Thyroid gland (tissue), 4 donors: ENCODE results near the gene PARD3.

ENCODE experiments used
- POLR2A ChIP-seq, 2 donors: fragments of 450-650 bp; IDR thresholded peaks; one replicate each; pipeline ENCODE4 v1.6.1; 2017; ENCODE audit warnings: antibody characterized with exemption in 2 of 2, mild to moderate bottlenecking in 2 of 2, moderate library complexity in 1 of 2
- TF ChIP-seq, protein P1 (sequence below), 6 experiments: fragments of 200-600 bp in 3 of 6; fragments of 450-650 bp in 3 of 6; sonication (generic) in 3 of 6; IDR thresholded peaks; one replicate each; pipeline ENCODE4 v1.5.1; 2016 to 2019; ENCODE audit warnings: antibody characterized with exemption in 6 of 6, mild to moderate bottlenecking in 2 of 6, inconsistent platforms in 1 of 6, moderate library complexity in 1 of 6

DNA sequence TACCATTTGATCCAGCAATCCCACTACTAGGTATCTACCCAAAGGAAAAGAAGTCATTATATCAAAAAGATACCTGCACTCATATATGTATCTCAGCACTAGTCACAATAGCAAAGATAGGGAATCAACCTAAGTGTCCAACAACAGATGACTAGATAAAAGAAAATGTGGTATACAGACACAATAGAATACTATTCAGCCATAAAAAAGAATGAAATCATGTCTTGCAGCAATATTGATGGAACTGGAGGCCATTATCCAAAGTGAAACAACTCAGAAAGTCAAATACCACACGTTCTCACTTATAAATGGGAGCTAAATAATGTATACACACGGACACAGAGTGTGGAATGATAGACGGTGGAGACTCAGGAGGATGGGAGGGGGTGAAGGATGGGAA, 146.0 kb downstream of the PARD3 start:
- TF ChIP-seq, protein P1, sequence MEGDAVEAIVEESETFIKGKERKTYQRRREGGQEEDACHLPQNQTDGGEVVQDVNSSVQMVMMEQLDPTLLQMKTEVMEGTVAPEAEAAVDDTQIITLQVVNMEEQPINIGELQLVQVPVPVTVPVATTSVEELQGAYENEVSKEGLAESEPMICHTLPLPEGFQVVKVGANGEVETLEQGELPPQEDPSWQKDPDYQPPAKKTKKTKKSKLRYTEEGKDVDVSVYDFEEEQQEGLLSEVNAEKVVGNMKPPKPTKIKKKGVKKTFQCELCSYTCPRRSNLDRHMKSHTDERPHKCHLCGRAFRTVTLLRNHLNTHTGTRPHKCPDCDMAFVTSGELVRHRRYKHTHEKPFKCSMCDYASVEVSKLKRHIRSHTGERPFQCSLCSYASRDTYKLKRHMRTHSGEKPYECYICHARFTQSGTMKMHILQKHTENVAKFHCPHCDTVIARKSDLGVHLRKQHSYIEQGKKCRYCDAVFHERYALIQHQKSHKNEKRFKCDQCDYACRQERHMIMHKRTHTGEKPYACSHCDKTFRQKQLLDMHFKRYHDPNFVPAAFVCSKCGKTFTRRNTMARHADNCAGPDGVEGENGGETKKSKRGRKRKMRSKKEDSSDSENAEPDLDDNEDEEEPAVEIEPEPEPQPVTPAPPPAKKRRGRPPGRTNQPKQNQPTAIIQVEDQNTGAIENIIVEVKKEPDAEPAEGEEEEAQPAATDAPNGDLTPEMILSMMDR (IDR thresholded peaks at IDR 0.05) = no peak
- TF ChIP-seq POLR2A (IDR thresholded peaks at IDR 0.05) = no peak
